GM19328 (cell line): ENCODE measurements around the gene METTL4.
"Not testable (repeated sequence)": the region's sequence is repeated elsewhere in the genome, so short reads cannot be mapped to it uniquely, and the experiment has no call there.

Source experiments
- ATAC-seq: cut with Tn5 transposase; IDR thresholded peaks from one replicate; pipeline ENCODE4 v1.9.1; 2021; ENCODE audit warnings: mild to moderate bottlenecking, moderate library complexity; ENCODE audit not compliant: unreplicated experiment

Gene METTL4

GRCh38 chr18:2564373-2564772 is 6.9 kb downstream of the METTL4 start:
- no peak for ATAC-seq

GRCh38 chr18:2559249-2559648 is 12.1 kb downstream of the METTL4 start:
- no peak for ATAC-seq

GRCh38 chr18:2557536-2557935 is 13.8 kb downstream of the METTL4 start:
- no peak for ATAC-seq

GRCh38 chr18:2555895-2556294 is 15.4 kb downstream of the METTL4 start:
- ATAC-seq = no peak

- ATAC-seq = no peak
Measured at GRCh38 chr18:2554696-2555095, 16.6 kb downstream of the METTL4 start.

- no peak for ATAC-seq
Measured at GRCh38 chr18:2551425-2551824, 19.9 kb downstream of the METTL4 start.

GRCh38 chr18:2549462-2549861 is 21.8 kb downstream of the METTL4 start:
- no peak for ATAC-seq

- peak; percentile 69 for ATAC-seq
Measured at GRCh38 chr18:2547477-2548087, 23.7 kb downstream of the METTL4 start.

GRCh38 chr18:2545155-2545554 is 26.1 kb downstream of the METTL4 start:
- ATAC-seq = no peak

GRCh38 chr18:2541925-2542563 is 29.3 kb downstream of the METTL4 start:
- ATAC-seq = not testable (repeated sequence)

GRCh38 chr18:2540575-2540974 is 30.7 kb downstream of the METTL4 start:
- no peak for ATAC-seq

- ATAC-seq = no peak
Measured at GRCh38 chr18:2538844-2539243, 32.5 kb downstream of the METTL4 start.

GRCh38 chr18:2538236-2538635 is 33.1 kb downstream of the METTL4 start:
- ATAC-seq = no peak

- ATAC-seq = no peak
Measured at GRCh38 chr18:2537296-2537695, 34.0 kb downstream of the METTL4 start.

GRCh38 chr18:2536493-2536892 is 34.8 kb downstream of the METTL4 start:
- no peak for ATAC-seq

GRCh38 chr18:2536063-2536462 is 35.2 kb downstream of the METTL4 start:
- ATAC-seq = no peak

- no peak for ATAC-seq
Measured at GRCh38 chr18:2535419-2535910, 35.8 kb downstream of the METTL4 start.

GRCh38 chr18:2534906-2535305 is 36.4 kb downstream of the METTL4 start:
- no peak for ATAC-seq

GRCh38 chr18:2532797-2533196 is 38.5 kb downstream of the METTL4 start:
- no peak for ATAC-seq

GRCh38 chr18:2531751-2532150 is 39.6 kb downstream of the METTL4 start:
- ATAC-seq = no peak

- no peak for ATAC-seq
Measured at GRCh38 chr18:2529154-2529553, 42.2 kb downstream of the METTL4 start.

- ATAC-seq = no peak
Measured at GRCh38 chr18:2526329-2526728, 45.0 kb downstream of the METTL4 start.

- not testable (repeated sequence) for ATAC-seq
Measured at GRCh38 chr18:2524794-2525198, 46.5 kb downstream of the METTL4 start.
